Adipose tissue (tissue), 3 donors: ENCODE measurements around the gene EIF2S3. TPM values are rescaled to one million over a fixed set of nuclear protein-coding genes. Genes with fewer than 3 reads are reported as not detected.

Source experiments
- H3K27ac ChIP-seq: one replicate; pipeline ENCODE4 v1.5.1; 2013; ENCODE audit warnings: low read depth, low read length
- WGBS, 3 donors: extraction: QIAGEN DNeasy Blood & Tissue Kit; methylation state at CpG; one replicate each; pipeline ENCODE4 v1.1.7; 2013; 5-methylcytosine and 5-hydroxymethylcytosine counted together
- polyA plus RNA-seq, 3 donors: library from polyadenylated mRNA; stranded (reverse); fragments of 200-250 nt; gene quantifications; one replicate each; pipeline ENCODE4 v1.2.3, GENCODE V29; 2013
- donor health status: healthy with polysubstance abuse.
- donor health status: Bipolar disorder and iron deficiency.
- donor health status: healthy.

The EIF2S3 gene
- 10 to 100 TPM; 64.1 to 84.6 (median 83.4) TPM for polyA plus RNA-seq

- peak within 1 kb of the TSS; percentile 54 for H3K27ac ChIP-seq
- WGBS, 3 donors, result 1% methylated on average over 42 to 57 of the region's 57 CpGs
Measured at GRCh38 chrX:24054182-24055042, at the start of gene EIF2S3. EIF2S3 (plus strand) TSS chrX:24054956; CDS start chrX:24054969, 13 bp downstream.

GRCh38 chrX:24005028-24005427 is 49.7 kb upstream of the EIF2S3 start:
- no peak overlapping the region for H3K27ac ChIP-seq
- 62 to 67% (median 63%) methylated on average over 1 of the region's 1 CpG for WGBS, 3 donors

GRCh38 chrX:24005867-24006266 is 48.9 kb upstream of the EIF2S3 start:
- 87 to 97% (median 88%) methylated on average over 9 of the region's 9 CpGs for WGBS, 3 donors
- H3K27ac ChIP-seq, result no peak overlapping the region

- no peak overlapping the region for H3K27ac ChIP-seq
- 85 to 96% (median 93%) methylated on average over 1 of the region's 1 CpG for WGBS, 3 donors
Measured at GRCh38 chrX:24012266-24012665, 42.5 kb upstream of the EIF2S3 start.

GRCh38 chrX:24014388-24015018 is 40.3 kb upstream of the EIF2S3 start:
- 31 to 55% (median 53%) methylated on average over 5 of the region's 5 CpGs for whole genome bisulfite sequencing, 3 donors
- no peak overlapping the region for H3K27ac ChIP-seq

GRCh38 chrX:24017674-24018073 is 37.1 kb upstream of the EIF2S3 start:
- 92 to 99% (median 95%) methylated on average over 9 of the region's 9 CpGs for WGBS, 3 donors
- no peak overlapping the region for H3K27ac ChIP-seq

- WGBS, 3 donors, result 49 to 61% (median 60%) methylated on average over 4 of the region's 4 CpGs
- H3K27ac ChIP-seq, result no peak overlapping the region
Measured at GRCh38 chrX:24018809-24019208, 35.9 kb upstream of the EIF2S3 start.

GRCh38 chrX:24019448-24019847 is 35.3 kb upstream of the EIF2S3 start:
- H3K27ac ChIP-seq, result no peak overlapping the region
- 62 to 75% (median 74%) methylated on average over 7 of the region's 7 CpGs for WGBS, 3 donors

GRCh38 chrX:24020306-24020876 is 34.4 kb upstream of the EIF2S3 start:
- no peak overlapping the region for H3K27ac ChIP-seq
- 56 to 77% (median 74%) methylated on average over 3 of the region's 3 CpGs for WGBS, 3 donors

GRCh38 chrX:24023544-24023943 is 31.2 kb upstream of the EIF2S3 start:
- WGBS, 3 donors, result 7 to 27% (median 8%) methylated on average over 1 of the region's 1 CpG
- no peak overlapping the region for H3K27ac ChIP-seq

- no peak overlapping the region for H3K27ac ChIP-seq
- WGBS, 3 donors, result 1 to 30% (median 2%) methylated on average over 19 of the region's 19 CpGs
Measured at GRCh38 chrX:24023972-24024669, 30.6 kb upstream of the EIF2S3 start.

GRCh38 chrX:24024819-24025740 is 29.7 kb upstream of the EIF2S3 start:
- WGBS, 3 donors, result 0 to 28% (median 0%) methylated on average over 16 to 99 of the region's 111 CpGs

GRCh38 chrX:24025741-24026403 is 28.9 kb upstream of the EIF2S3 start:
- 0 to 22% (median 1%) methylated on average over 18 to 45 of the region's 46 CpGs for WGBS, 3 donors

More at GRCh38 chrX:24024819-24025740, 29.7 kb upstream of the EIF2S3 start:
- H3K27ac ChIP-seq, result peak overlapping the region; percentile 95

GRCh38 chrX:24026432-24026831 is 28.3 kb upstream of the EIF2S3 start:
- no peak overlapping the region for H3K27ac ChIP-seq
- WGBS, 3 donors, result 4 to 33% (median 5%) methylated on average over 13 of the region's 13 CpGs

More at GRCh38 chrX:24025741-24026403, 28.9 kb upstream of the EIF2S3 start:
- H3K27ac ChIP-seq, result peak overlapping the region; percentile 95

- WGBS, 3 donors, result 75 to 86% (median 84%) methylated on average over 7 of the region's 7 CpGs
- peak within 1 kb of the TSS; percentile 95 for H3K27ac ChIP-seq
Measured at GRCh38 chrX:24027086-24027485, 27.7 kb upstream of the EIF2S3 start, which contains the start of gene KLHL15. KLHL15 (minus strand) TSS chrX:24027186; CDS start chrX:24006693, 20,493 bp downstream.

- WGBS, 3 donors, result 86 to 97% (median 96%) methylated on average over 6 of the region's 6 CpGs
Measured at GRCh38 chrX:24027985-24028384, 26.8 kb upstream of the EIF2S3 start.

GRCh38 chrX:24030597-24030996 is 24.2 kb upstream of the EIF2S3 start:
- no peak overlapping the region for H3K27ac ChIP-seq
- WGBS, 3 donors, result 64 to 83% (median 68%) methylated on average over 5 of the region's 5 CpGs

More at GRCh38 chrX:24027985-24028384, 26.8 kb upstream of the EIF2S3 start:
- H3K27ac ChIP-seq, result no peak overlapping the region
